ENCODE results near the gene BAIAP2.

Gene BAIAP2

GRCh38 chr17:81157848-81158687, 123.1 kb downstream of the BAIAP2 start:
- DNase-seq (ENCODE audit: low read depth in 2 of 2), result no peak

GRCh38 chr17:81158688-81159590, 124.0 kb downstream of the BAIAP2 start:
- DNase-seq (ENCODE audit: low read depth in 2 of 2), result no peak

GRCh38 chr17:81159611-81160265, 124.8 kb downstream of the BAIAP2 start:
- DNase-seq (ENCODE audit: low read depth in 2 of 2), result no peak

- no peak for DNase-seq (ENCODE audit: low read depth in 2 of 2)
Observed at GRCh38 chr17:81160306-81160705, 125.4 kb downstream of the BAIAP2 start.

GRCh38 chr17:81160747-81161453, 125.9 kb downstream of the BAIAP2 start:
- no peak for DNase-seq (ENCODE audit: low read depth in 2 of 2)

- no peak for DNase-seq (ENCODE audit: low read depth in 2 of 2)
Observed at GRCh38 chr17:81161536-81161935, 126.6 kb downstream of the BAIAP2 start.

GRCh38 chr17:81161972-81162371, 127.0 kb downstream of the BAIAP2 start:
- no peak for DNase-seq (ENCODE audit: low read depth in 2 of 2)

- DNase-seq (ENCODE audit: low read depth in 2 of 2), result no peak
Observed at GRCh38 chr17:81162491-81162890, 127.5 kb downstream of the BAIAP2 start.

GRCh38 chr17:81163051-81163695, 128.2 kb downstream of the BAIAP2 start:
- DNase-seq (ENCODE audit: low read depth in 2 of 2), result no peak

GRCh38 chr17:81163703-81164370, 128.9 kb downstream of the BAIAP2 start:
- no peak for DNase-seq (ENCODE audit: low read depth in 2 of 2)

GRCh38 chr17:81164371-81165245, 129.7 kb downstream of the BAIAP2 start:
- no peak for DNase-seq (ENCODE audit: low read depth in 2 of 2)

GRCh38 chr17:81165246-81166032, 130.5 kb downstream of the BAIAP2 start, which contains the start of gene PVALEF:
PVALEF (plus strand) TSS chr17:81165507; CDS start chr17:81181227, 15,720 bp downstream.
- DNase-seq (ENCODE audit: low read depth in 2 of 2), result no peak

GRCh38 chr17:81166033-81166492, 131.1 kb downstream of the BAIAP2 start, which contains the start of gene AATK:
AATK (minus strand) TSS chr17:81166221; CDS start chr17:81165992, 229 bp downstream.
- DNase-seq (ENCODE audit: low read depth in 2 of 2), result no peak

Measured in stimulated activated CD8-positive, alpha-beta memory T cell treated with anti-CD3 and anti-CD28 coated beads, Interleukin-7, amount 100 ng/mL, for 4 hours (primary cell).